HG03095 (cell line): ENCODE data around the gene FOXP1.
"Not testable (repeated sequence)": the region's sequence is repeated elsewhere in the genome, so short reads cannot be mapped to it uniquely, and the experiment has no call there.

Experiments used
- ATAC-seq: cut with Tn5 transposase; IDR thresholded peaks from one replicate; pipeline ENCODE4 v1.9.1; 2021; ENCODE audit warnings: moderate library complexity; ENCODE audit not compliant: unreplicated experiment

Gene FOXP1

DNA sequence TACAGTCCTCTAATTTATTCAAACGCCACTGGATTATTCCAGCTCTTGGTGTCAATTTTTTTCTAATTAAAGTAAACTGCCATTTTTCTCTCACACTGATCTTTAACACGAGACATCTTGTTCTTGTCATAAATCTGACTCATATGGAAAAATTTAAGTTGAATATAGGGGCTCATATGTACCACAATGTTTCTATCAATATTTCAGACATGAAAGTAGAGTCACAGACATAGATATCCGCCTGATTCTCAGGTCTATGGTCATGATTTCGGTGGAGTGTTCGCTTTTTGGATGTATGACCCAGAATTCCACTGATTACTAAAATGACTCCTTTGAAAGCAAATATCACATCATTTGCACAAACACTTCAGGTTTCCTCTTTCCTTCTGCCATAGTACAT lies 552.8 kb downstream of the FOXP1 start:
- ATAC-seq = no peak

DNA sequence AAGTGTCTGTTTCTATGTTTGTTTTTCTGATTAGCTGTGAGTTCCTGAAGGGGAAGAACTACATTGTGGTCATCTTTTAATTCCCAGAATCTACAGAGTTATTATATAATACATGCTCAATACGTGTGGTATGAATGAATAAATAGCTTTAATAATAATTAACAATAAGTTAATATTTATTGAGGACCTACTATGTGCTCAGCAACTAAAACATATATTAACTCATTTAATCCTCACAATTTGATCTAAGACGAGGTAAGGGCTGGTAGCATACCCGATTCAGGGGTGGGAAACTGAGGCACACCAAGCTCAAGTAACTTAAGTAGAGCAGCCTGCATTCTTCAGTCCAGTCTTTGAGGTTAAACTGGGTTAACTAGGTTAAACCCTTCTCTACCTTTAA lies 553.8 kb downstream of the FOXP1 start:
- no peak for ATAC-seq

DNA sequence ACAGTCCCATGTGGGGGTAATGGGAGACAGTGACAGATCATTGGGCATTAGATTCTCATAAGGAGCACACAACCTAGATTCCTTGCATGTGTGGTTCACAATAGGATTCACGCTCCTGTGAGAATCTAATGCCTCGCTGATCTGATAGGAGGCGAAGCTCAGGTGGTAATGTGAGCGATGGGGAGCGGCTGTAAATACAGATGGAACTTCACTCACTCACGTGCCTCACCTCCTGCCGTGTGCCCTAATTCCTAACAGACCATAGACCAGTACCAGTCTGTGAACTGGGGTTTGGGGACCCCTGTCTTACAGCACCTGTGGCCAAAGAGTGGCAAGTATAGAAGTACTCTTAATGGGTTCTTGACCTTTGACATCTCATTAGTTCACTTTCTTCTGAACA lies 554.7 kb downstream of the FOXP1 start:
- ATAC-seq = no peak

DNA sequence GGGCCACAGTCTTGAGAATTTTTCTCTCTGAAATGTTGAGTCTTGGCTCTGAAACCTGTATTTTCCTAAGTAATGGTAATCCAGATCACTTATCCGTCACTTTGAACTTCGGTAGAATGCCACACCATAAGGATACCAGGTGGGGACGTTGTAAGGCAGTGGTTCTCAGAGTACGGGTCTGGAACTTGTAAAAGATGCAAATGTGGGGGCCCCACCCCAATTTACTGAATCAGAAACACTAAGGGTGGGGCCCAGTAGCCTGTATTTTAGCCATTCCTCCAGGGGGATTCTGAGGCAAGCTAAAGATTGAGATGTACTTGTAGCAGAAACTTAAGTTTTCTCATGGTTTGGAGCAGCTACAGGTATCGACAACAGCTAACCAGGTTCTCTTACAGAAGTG lies 555.3 kb downstream of the FOXP1 start:
- ATAC-seq = no peak

DNA sequence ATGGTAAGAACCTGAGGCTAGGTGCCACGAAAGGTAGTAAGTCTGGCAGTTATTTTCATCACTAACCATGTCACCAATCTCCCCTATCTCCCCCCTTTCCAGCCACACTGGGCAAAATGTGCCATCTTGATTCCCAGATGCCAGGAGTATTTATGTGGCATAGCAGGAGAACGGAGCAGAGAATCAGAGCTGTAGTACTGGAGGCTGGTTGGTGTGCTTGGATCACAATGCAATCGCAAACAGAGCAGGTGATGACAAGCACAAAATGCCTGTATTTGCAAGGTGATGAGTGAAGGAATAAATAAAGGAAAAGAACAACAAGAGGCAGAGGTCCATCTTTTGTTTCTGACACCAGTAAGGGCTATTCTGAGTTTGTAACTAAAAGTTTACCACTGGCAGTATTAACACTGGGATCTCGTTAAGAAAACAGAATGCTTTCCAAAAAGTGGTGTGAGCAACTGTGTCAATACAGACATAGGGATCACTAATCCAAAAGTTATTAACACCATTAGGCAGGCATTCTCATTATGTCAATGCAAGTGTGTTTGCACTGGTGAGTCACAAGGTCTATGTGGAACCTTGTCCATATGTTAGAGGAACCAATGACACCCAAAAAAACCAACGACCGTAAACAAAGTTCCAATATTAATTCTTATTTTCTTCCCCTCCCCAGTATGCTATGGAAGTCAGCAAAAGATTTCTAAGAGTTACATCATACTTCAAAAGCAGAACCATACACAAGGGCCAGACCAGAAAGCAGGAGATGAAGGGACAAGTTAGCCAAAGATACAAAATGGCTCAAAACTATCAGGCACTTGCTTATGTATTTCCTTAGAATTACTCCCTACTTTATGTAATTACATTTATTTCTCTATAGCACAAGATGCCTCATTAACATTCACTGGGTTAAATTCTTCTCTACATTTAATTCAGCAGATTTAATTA lies 556.6 kb downstream of the FOXP1 start:
- ATAC-seq = no peak

DNA sequence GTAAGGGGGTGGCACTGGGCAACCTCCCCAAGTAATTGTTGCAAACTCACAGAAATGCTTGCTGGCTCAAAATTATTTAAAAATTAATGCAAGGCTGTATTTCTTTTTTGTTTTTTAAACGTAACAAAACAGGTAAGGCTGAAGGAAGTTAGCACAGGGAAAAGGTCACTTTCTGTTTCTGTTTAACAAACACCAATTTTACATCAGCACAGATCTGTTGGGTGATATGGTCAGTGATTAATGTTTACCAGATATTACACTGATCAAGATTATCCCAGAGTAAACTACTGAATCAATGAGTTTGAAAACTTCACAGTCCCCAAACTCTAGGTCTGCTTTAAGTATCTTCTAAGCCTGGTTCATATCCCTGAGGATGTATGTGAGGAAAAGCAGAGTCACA lies 558.0 kb downstream of the FOXP1 start:
- no peak for ATAC-seq

DNA sequence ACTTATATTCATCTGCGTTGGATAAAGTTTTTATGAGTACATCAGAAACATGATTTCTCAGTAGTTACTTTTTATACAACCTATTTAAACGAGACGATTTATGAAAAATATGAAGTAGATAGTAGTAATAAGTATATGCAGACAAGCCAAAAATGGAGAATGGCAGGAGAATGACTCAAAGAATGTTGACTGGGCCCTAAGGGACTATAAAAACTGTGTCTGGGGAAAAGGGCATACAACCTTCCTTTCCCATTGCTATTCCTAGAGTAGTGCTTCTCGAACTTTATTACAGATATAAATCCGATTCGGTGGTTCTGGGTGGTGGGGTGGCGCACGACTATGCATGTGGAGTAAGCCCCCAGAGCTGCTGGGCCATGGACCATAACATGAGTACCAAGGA lies 558.5 kb downstream of the FOXP1 start:
- ATAC-seq = no peak

DNA sequence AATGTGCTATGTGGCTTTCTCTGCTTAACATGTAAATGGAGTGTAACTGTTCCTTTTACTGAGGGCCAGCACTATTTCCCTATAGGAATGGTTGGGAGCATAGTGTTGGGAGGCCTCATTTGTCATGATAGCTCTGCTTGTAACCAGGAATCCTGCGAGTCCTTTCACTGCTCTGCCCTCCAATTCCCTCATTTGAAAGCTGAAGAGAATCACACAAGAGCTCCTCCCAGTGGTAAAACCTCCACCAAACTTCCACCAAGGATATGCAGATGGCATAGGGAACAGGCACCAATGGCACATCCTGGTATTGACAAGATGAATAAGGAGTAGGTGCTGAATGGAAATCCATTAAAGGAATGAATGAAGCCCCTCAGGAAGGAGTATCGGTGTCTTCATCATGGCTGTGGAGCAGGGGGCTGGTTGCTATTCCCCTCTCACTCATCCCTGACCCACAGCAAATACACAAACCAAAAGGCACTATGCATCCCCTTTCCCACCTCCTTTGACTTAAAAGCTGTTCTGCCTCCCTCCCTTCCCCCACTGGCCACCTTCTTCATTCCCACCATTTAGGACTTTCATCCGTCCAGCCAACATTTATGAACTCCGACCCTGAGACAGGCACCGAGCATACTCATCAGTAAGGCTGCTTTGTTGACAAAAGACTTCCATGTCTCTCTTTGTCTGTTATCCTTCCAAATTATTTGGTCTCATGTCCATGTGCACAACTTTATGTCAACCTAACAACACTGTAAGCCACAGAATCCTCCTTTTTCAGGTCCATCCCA lies 560.8 kb downstream of the FOXP1 start:
- no peak for ATAC-seq

DNA sequence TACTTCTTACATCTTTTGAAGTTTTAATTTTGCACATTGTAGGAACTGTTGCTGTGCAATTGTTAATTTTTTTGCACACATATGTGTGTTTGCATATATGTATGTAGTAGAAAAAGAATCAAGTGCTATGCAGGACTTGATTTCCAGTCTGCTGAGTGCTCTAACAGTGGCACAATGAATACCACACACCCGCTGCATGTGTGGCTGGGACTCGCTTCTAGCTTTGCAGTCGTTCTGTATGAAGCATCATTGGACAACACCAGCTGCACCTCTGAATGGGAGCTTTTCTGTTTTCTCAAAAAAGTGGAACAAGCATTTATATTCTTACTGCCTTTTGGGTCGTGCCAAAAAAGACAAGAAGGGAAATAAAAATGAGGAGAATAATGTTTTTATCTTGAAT lies 564.7 kb downstream of the FOXP1 start:
- ATAC-seq = no peak

DNA sequence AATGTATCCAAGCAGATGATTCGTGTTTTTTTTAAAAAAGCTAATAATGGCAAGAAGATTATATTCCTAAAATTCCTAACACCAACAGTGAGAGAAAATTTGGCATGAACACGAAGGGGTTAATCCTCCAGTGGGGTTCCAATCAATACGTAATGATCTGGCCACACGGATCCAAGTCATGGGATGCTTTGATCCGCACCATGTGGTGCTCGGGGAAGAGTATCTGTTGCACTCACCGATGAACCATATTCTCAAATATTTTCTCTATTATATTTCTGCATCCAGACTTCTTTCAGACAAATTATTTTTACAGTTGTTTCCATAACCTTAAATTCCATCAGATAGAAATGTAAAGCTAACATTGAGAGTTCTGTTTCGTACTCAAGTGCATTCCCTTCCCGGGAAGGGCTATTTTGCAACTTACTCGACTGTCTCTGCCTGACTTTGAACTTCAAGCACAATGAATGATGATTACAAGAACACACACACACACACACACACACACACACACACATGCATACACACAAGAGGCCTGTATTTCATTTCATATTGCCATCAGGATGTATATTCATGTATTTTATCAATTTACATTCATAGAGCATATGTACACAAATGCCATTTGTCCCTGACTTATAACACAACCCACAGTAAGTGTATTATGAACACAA lies 567.2 kb downstream of the FOXP1 start:
- no peak for ATAC-seq

DNA sequence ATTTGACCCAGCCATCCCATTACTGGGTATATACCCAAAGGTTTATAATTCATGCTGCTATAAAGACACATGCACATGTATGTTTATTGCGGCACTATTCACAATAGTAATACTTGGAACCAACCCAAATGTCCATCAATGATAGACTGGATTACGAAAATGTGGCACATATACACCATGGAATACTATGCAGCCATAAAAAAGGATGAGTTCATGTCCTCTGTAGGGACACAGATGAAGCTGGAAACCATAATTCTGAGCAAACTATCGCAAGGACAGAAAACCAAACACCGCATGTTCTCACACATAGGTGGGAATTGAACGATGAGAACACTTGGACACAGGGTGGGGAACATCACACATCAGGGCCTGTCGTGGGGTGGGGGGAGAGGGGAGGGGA lies 568.9 kb downstream of the FOXP1 start:
- not testable (repeated sequence) for ATAC-seq

DNA sequence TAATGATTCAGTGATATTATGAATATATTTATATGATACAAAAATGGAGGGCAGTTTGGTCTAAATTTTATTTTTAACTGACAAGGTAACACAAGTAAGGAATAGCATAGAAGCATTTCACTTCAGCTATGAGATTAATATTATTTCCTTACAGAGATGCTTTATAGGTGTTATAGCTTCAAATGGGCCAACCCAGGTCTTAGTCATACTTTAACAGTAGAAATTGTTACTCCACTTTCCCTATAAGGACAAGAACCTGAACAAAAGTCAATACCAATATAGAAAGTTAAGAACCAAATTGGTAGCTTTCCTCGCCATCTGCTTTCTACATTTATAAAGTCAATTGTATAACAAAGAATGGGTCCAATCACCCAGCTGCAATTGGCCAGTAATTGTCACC lies 570.6 kb downstream of the FOXP1 start:
- ATAC-seq = no peak

DNA sequence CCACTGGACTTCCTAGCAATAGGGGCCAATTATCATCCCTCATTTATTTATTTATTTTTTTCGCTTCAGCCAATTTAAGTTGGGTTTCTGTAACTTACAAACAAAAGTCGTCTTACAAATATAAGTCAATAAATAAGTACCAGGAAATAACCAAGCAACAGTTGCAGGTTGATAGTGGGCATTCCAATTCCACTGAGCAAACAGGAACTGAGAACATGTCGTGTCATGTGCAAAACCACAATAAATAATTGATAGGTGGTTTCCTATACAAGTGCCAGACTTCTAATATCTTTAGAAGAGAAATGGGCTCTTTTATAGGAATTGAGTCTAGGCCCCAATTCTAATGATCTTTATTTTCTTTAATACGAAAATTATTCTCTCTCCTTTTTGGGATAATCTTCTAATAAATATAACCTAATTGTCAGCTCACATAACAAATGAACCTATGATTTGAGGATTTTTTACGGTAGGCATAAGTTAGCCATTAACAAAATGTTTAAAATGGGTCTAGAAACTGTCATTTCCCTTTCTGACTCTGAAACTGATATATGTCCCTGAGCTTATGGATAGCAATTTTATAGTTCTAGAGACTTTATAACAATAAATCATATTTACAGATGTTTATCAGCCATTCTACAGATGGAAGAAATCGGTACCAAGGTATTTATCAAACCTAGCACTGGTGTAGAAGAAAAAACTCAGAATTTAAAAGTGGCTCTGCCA lies 571.8 kb downstream of the FOXP1 start:
- ATAC-seq = peak; percentile 61

DNA sequence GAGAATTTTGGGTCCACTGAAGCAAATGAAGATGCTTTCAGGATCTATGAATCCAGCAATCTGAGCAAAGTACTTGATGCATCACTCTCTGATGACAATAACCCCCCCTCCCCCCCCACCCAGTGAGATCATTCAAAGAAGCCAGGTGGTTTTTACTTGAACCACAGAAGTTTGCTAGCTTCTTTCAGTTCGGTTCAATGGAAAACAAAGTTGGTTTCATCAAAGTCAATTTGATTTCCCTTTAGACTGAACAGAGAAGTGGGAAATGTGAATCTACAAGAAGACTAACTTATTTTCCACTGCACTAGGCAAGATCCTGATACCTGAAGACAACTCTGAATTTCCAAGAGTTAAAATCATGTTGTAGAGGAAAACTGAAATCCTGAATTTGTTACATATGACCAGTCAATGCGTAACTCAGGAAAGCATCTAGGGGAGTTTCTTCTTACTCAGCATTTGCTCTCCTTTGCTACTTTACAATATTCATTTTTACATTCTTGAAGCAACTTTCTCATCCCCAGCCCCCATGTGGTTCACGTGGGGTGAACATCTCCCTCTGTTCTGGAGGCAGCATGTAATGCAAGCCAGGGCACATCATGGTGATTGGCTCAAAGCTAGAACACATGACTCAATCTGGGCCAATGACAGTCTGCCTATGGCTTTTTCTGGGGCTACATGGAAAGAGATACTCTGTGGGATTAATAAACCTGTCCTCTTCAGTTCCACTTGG lies 572.6 kb downstream of the FOXP1 start:
- ATAC-seq = peak; percentile 45

DNA sequence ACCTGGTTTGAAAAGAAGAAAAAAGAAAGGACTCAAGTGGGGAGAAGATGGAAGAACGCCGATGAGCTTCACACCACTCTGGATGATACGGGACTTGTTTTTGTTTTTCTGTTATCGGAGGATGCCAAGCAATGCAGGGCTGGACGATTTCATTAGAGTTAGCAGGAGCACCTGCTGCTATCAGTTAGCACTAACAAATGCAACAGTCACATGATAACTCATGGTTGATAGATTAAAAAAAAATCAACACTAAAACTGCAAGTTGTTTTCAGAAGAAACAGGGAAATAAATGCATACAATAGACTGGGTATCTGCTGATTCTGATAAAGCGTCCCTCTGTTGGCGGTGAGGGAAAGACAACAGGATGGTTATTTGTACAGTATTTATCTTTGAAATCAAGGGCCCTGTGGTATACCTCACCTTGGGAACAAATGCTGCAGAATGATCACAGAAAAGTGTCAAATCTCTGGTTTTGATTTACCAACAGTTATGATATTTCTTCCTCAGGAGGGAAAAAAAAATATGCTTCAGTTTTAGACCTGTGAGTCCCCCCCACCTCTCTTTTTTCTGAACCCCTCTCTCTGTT lies 575.1 kb downstream of the FOXP1 start:
- no peak for ATAC-seq

DNA sequence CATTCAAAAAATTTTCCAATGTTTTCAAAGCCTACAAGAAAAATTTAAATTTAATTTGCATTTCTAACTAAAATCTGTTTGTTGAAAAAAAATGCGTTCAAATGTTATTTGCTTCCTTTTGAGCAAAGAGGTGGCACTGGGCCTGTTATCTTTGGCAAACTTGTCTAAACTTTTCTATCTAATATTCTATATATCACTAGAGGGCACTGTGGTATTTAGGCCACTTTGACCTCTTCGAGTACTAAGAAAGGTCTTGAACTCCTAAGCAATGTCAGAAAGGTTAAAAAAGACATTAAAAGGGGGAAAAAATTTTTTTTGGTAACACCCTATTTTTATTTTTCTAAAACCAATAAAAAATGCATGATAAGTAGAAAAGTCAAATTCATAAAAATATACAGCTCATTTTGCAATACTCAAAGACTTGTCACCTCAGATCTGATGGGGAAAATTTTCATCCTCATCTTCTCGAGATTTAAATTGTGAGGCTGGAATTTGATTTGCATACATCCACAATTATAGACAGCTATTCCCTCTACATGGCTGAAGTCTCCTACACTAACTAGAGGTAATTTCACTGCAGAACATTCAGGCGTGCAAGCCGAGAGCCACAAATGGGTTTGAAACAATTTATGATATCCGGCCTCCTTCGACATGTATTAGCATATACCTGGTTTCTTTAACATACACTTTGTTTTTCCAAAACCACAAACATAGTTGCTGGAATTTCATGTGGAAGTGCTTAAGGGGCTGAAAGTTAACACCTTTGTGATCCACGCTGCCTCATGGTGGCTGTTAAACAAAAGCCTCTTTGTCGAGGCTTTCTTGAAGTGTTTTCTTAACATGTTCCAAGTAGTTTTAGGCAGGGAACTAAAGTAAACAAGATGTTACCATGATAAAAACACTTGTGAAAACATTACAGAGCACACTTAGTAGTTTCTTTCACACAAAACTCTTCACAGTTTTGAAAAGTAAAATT lies 576.4 kb downstream of the FOXP1 start:
- no peak for ATAC-seq

DNA sequence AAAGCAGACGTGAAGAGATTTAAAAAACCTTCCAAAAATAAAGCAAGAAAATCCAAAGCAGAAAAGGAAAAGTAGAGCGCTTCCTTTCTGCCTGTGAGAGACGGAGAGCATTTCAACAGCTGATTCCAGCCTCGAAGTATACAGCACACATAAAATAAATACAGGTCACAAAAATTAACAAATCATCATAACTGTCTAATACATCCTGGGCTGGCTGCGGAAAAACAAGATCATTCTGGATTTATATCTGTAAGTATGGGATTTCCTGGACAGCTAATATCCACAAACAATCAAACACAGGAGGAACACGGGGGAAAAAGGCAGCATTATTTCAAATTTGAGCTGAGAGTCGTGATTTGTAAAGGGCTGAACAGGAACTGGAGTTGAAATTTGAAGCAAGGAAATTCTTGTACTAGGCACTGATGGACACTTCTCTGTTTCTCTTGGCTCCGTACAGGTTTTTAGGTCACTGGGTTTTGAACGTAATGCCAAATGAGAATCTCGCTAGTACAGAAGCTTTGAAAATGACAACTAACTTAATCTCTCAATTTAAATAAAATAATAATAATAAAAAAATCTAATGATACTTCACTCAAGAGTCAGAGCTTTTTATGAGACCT lies 577.7 kb downstream of the FOXP1 start:
- ATAC-seq = no peak

DNA sequence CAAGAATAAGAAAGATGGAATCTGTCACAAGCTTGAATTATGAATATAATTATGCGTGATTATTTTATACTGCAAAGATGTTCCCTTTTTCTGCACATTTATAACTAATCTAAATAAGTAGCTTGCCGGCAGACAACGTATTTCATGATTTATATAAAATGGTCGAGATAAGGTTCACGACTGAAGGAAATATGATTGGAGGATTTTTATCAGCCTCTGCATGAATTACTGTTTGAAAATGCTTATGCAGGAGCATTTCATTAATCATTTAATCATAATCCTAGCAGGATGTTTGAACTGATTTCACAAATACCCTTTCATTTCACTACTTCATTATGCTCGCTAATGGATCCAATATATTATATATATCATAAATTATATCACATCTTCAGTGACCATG lies 580.0 kb downstream of the FOXP1 start:
- no peak for ATAC-seq
